Measurements from ENCODE around the gene CLUH.
"Not testable (repeated sequence)": the region's sequence is repeated elsewhere in the genome, so short reads cannot be mapped to it uniquely, and the experiment has no call there.

The CLUH gene

GRCh38 chr17:2701161-2701995 lies 10.2 kb downstream of the CLUH start:
- DNase-seq (ENCODE audit: low read depth in 2 of 2) = no peak

- DNase-seq (ENCODE audit: low read depth in 2 of 2) = no peak
Measured at GRCh38 chr17:2700491-2701141, 10.9 kb downstream of the CLUH start.

- DNase-seq (ENCODE audit: low read depth in 2 of 2) = no peak
Measured at GRCh38 chr17:2700030-2700490, 11.5 kb downstream of the CLUH start.

GRCh38 chr17:2699216-2699805 lies 12.3 kb downstream of the CLUH start:
- not testable (repeated sequence) for DNase-seq (ENCODE audit: low read depth in 2 of 2)

GRCh38 chr17:2697611-2698162 lies 13.9 kb downstream of the CLUH start:
- DNase-seq (ENCODE audit: low read depth in 2 of 2) = no peak

GRCh38 chr17:2695961-2696760 lies 15.4 kb downstream of the CLUH start:
- no peak for DNase-seq (ENCODE audit: low read depth in 2 of 2)

GRCh38 chr17:2695243-2695960 lies 16.2 kb downstream of the CLUH start:
- DNase-seq (ENCODE audit: low read depth in 2 of 2) = no peak

- DNase-seq (ENCODE audit: low read depth in 2 of 2) = no peak
Measured at GRCh38 chr17:2694381-2695242, 17.0 kb downstream of the CLUH start.

GRCh38 chr17:2693561-2694380 lies 17.8 kb downstream of the CLUH start:
- DNase-seq (ENCODE audit: low read depth in 2 of 2) = no peak

- no peak for DNase-seq (ENCODE audit: low read depth in 2 of 2)
Measured at GRCh38 chr17:2692781-2693135, 18.8 kb downstream of the CLUH start.

- DNase-seq (ENCODE audit: low read depth in 2 of 2) = no peak
Measured at GRCh38 chr17:2691965-2692780, 19.4 kb downstream of the CLUH start.

- no peak for DNase-seq (ENCODE audit: low read depth in 2 of 2)
Measured at GRCh38 chr17:2691069-2691871, 20.3 kb downstream of the CLUH start.

- DNase-seq (ENCODE audit: low read depth in 2 of 2) = no peak
Measured at GRCh38 chr17:2690165-2691068, 21.1 kb downstream of the CLUH start.

- DNase-seq (ENCODE audit: low read depth in 2 of 2) = no peak
Measured at GRCh38 chr17:2689411-2690164, 22.0 kb downstream of the CLUH start.
